GM23338 (cell line): ENCODE results near the gene ITPR3. TPM values are rescaled to one million over a fixed set of nuclear protein-coding genes. Genes with fewer than 3 reads are reported as not detected.

Source experiments
- ATAC-seq: fragments of 200-7000 bp; cut with Tn5 transposase; 3 replicates; pipeline ENCODE4 v1.9.1; 2020
- DNase-seq: peaks from one replicate; pipeline ENCODE4 v3.0.0-alpha.2; 2015; ENCODE audit warnings: low spot score
- H2AFZ ChIP-seq: fragments of 200-600 bp; sonication (generic); 2 replicates; pipeline ENCODE4 v1.8.0; 2016; ENCODE audit warnings: antibody characterized with exemption, mild to moderate bottlenecking, moderate library complexity
- H3F3A ChIP-seq: fragments of 200-600 bp; sonication (generic); replicated peaks from 2 replicates; pipeline ENCODE4 v1.8.0; 2017; ENCODE audit warnings: antibody characterized with exemption, mixed run types, low read depth
- H3K27ac ChIP-seq: fragments of 200-600 bp; sonication (generic); 2 replicates; pipeline ENCODE4 v1.6.1; 2016; ENCODE audit warnings: low read depth
- H3K27me3 ChIP-seq: fragments of 200-600 bp; sonication (generic); 2 replicates; pipeline ENCODE4 v1.8.0; 2016; ENCODE audit warnings: mild to moderate bottlenecking, mixed run types, moderate library complexity; ENCODE audit not compliant: insufficient read depth
- H3K36me3 ChIP-seq: fragments of 200-600 bp; sonication (generic); 2 replicates; pipeline ENCODE4 v1.8.0; 2016; ENCODE audit warnings: mild to moderate bottlenecking; ENCODE audit not compliant: insufficient read depth
- H3K4me1 ChIP-seq: fragments of 200-600 bp; sonication (generic); 2 replicates; pipeline ENCODE4 v1.8.0; 2016; ENCODE audit warnings: mild to moderate bottlenecking, moderate library complexity; ENCODE audit not compliant: insufficient read depth
- H3K4me2 ChIP-seq: fragments of 200-600 bp; sonication (generic); 2 replicates; pipeline ENCODE4 v1.7.1; 2017; ENCODE audit warnings: mixed run types
- H3K4me3 ChIP-seq: fragments of 200-600 bp; sonication (generic); 2 replicates; pipeline ENCODE4 v1.6.1; 2016; ENCODE audit warnings: mixed run types
- H3K79me2 ChIP-seq: fragments of 200-600 bp; sonication (generic); replicated peaks from 2 replicates; pipeline ENCODE4 v1.8.0; 2017; ENCODE audit warnings: mild to moderate bottlenecking; ENCODE audit not compliant: insufficient read depth
- H3K9me2 ChIP-seq: fragments of 200-600 bp; sonication (generic); 2 replicates; pipeline ENCODE4 v1.8.0; 2017; ENCODE audit not compliant: insufficient read depth
- H4K20me1 ChIP-seq: fragments of 200-600 bp; sonication (generic); replicated peaks from 2 replicates; pipeline ENCODE4 v1.8.0; 2017; ENCODE audit warnings: mild to moderate bottlenecking; ENCODE audit not compliant: insufficient read depth
- H3K27ac Mint-ChIP-seq: 2 replicates; pipeline ENCODE4 v1.8.0; 2020; ENCODE audit warnings: inconsistent platforms, mild to moderate bottlenecking, moderate library complexity, mixed read lengths
- H3K27me3 Mint-ChIP-seq: 3 replicates; pipeline ENCODE4 v1.8.0; 2022; ENCODE audit warnings: low read depth, mild to moderate bottlenecking, moderate library complexity, mixed read lengths, inconsistent platforms; ENCODE audit not compliant: insufficient read depth, poor library complexity
- H3K36me3 Mint-ChIP-seq: 3 replicates; pipeline ENCODE4 v1.8.0; 2021; ENCODE audit warnings: low read depth, mild to moderate bottlenecking, inconsistent platforms, moderate library complexity, mixed read lengths
- H3K4me1 Mint-ChIP-seq: 3 replicates; pipeline ENCODE4 v1.8.0; 2020; ENCODE audit warnings: mild to moderate bottlenecking, inconsistent platforms, mixed read lengths
- H3K4me3 Mint-ChIP-seq: 3 replicates; pipeline ENCODE4 v1.8.0; 2021; ENCODE audit warnings: moderate library complexity, mild to moderate bottlenecking, inconsistent platforms, mixed read lengths
- H3K9me3 Mint-ChIP-seq: 3 replicates; pipeline ENCODE4 v1.8.0; 2020; ENCODE audit warnings: moderate library complexity, mild to moderate bottlenecking, inconsistent platforms, mixed read lengths
- CREB1 ChIP-seq: fragments of 250-450 bp; sonication (Bioruptor Pico); IDR thresholded peaks from 2 replicates; pipeline ENCODE4 v1.5.0; 2020; ENCODE audit warnings: low read depth, mild to moderate bottlenecking, moderate library complexity
- CTCF ChIP-seq, 2 experiments: fragments of 200-600 bp in 1 of 2; sonication (generic) in 1 of 2; conservative IDR thresholded peaks; 2 replicates each; pipeline versions ENCODE4 v1.5.1 to v1.6.1; 2016 to 2017; ENCODE audit warnings: antibody characterized with exemption in 2 of 2, low read depth in 2 of 2, mild to moderate bottlenecking in 2 of 2, moderate library complexity in 1 of 2
- ETS1 ChIP-seq: IDR thresholded peaks from 2 replicates; pipeline ENCODE4 v1.6.1; 2016; ENCODE audit warnings: antibody characterized with exemption
- EZH2 ChIP-seq: fragments of 200-600 bp; sonication (generic); IDR thresholded peaks from one replicate; pipeline ENCODE4 v1.8.0; 2017; ENCODE audit warnings: antibody characterized with exemption, mild to moderate bottlenecking, low read depth; ENCODE audit not compliant: unreplicated experiment
- EZH2phosphoT487 ChIP-seq: fragments of 200-600 bp; sonication (generic); IDR thresholded peaks from one replicate; pipeline ENCODE4 v1.8.1; 2018; ENCODE audit warnings: antibody characterized with exemption; ENCODE audit not compliant: unreplicated experiment
- JUNB ChIP-seq: IDR thresholded peaks from one replicate; pipeline ENCODE4 v1.6.1; 2016; ENCODE audit warnings: antibody characterized with exemption; ENCODE audit not compliant: unreplicated experiment
- NANOG ChIP-seq: IDR thresholded peaks from 2 replicates; pipeline ENCODE4 v1.6.1; 2016; ENCODE audit warnings: antibody characterized with exemption, borderline replicate concordance
- POLR2AphosphoS5 ChIP-seq: IDR thresholded peaks from 2 replicates; pipeline ENCODE4 v1.6.1; 2016; ENCODE audit warnings: antibody characterized with exemption, low read depth
- REST ChIP-seq: IDR thresholded peaks from one replicate; pipeline ENCODE4 v1.6.1; 2018; ENCODE audit warnings: antibody characterized with exemption; ENCODE audit not compliant: unreplicated experiment
- STAT1 ChIP-seq: IDR thresholded peaks from one replicate; pipeline ENCODE4 v1.6.1; 2016; ENCODE audit warnings: antibody characterized with exemption; ENCODE audit not compliant: unreplicated experiment
- ZNF114 ChIP-seq: fragments of 250-450 bp; sonication (Bioruptor Pico); IDR thresholded peaks from 2 replicates; pipeline ENCODE4 v1.5.0; 2020; ENCODE audit warnings: mild to moderate bottlenecking, moderate library complexity
- ZNF331 ChIP-seq: fragments of 250-450 bp; sonication (Bioruptor Pico); IDR thresholded peaks from 2 replicates; pipeline ENCODE4 v1.5.0; 2020; ENCODE audit warnings: low read depth, mild to moderate bottlenecking, moderate library complexity
- ZNF462 ChIP-seq: fragments of 250-450 bp; sonication (Bioruptor Pico); IDR thresholded peaks from 2 replicates; pipeline ENCODE4 v1.5.0; 2020; ENCODE audit warnings: mild to moderate bottlenecking, moderate library complexity
- polyA plus RNA-seq: library from polyadenylated mRNA; unstranded; fragments of >200 nt; fragmentation: Nextera tagmentation; extraction: Ambion mirVana; gene quantifications from 2 replicates; pipeline ENCODE4 v1.2.1, GENCODE V29; 2016
- total RNA-seq: library from RNA; depleted of rRNA; stranded (reverse); fragments of >200 nt; shearing (Covaris generic); gene quantifications from 2 replicates; pipeline ENCODE4 v1.2.3, GENCODE V29; 2014

The ITPR3 gene
- total and polyA plus RNA-seq, 2 experiments from 2014 or later, result 7.3 to 31.9 TPM

GRCh38 chr6:33659986-33660385 is 38.9 kb downstream of the ITPR3 start:
- no peaks in the 10 kb centered on the region; the same call in 1 of the 2 replicates for H3K36me3 ChIP-seq
- no peak overlapping the region for H3K4me2 ChIP-seq
- peaks cover 9% of the 10 kb centered on the region for H3K27me3 Mint-ChIP-seq
- no peak overlapping the region for H3K4me3 ChIP-seq
- no peak overlapping the region for H3K4me3 Mint-ChIP-seq
- H3K27ac Mint-ChIP-seq, result no peak overlapping the region; the same call in 1 of the 2 replicates
- H2AFZ ChIP-seq, result no peak overlapping the region
- no peak for TF ChIP-seq EZH2
- TF ChIP-seq CREB1 (CRISPR knock-in tag), result no peak
- no peak for TF ChIP-seq ZNF114 (CRISPR knock-in tag)
- TF ChIP-seq STAT1, result no peak
- no peak for TF ChIP-seq EZH2phosphoT487
- no peak for TF ChIP-seq ZNF462 (CRISPR knock-in tag)
- no peak for TF ChIP-seq ETS1
- TF ChIP-seq NANOG, result no peak
- TF ChIP-seq CTCF (conservative IDR thresholded peaks at IDR 0.05; ENCODE audit: low read depth in 2 of 2), result no peak
- TF ChIP-seq ZNF331 (CRISPR knock-in tag), result no peak
- TF ChIP-seq POLR2AphosphoS5, result no peak
- TF ChIP-seq JUNB, result no peak
- TF ChIP-seq REST, result no peak
- H3F3A ChIP-seq, result no peaks in the 10 kb centered on the region
- no peaks in the 10 kb centered on the region; the same call in 2 of the 3 replicates for H3K36me3 Mint-ChIP-seq
- H3K4me1 Mint-ChIP-seq, result peaks cover 21% of the 10 kb centered on the region
- H4K20me1 ChIP-seq, result no peaks in the 10 kb centered on the region; the same call in 1 of the 2 replicates
- ATAC-seq (no peak), DNase-seq (no peak)
- H3K79me2 ChIP-seq, result no peaks in the 10 kb centered on the region
- H3K4me1 ChIP-seq, result no peaks in the 10 kb centered on the region
- no peak overlapping the region for H3K27ac ChIP-seq
- H3K9me3 Mint-ChIP-seq, result no peaks in the 10 kb centered on the region
- H3K27me3 ChIP-seq, result no peaks in the 10 kb centered on the region
- H3K9me2 ChIP-seq, result no peaks in the 10 kb centered on the region
